Keratinocyte (primary cell): Measurements from ENCODE around the gene MYRIP. TPM values are rescaled to one million over a fixed set of nuclear protein-coding genes. Genes with fewer than 3 reads are reported as not detected.

Source experiments
- DNase-seq: peaks from one replicate; pipeline ENCODE4 v3.0.0-alpha.2; 2011; ENCODE audit warnings: low read depth, missing footprints, low spot score
- FAIRE-seq: peaks from 2 replicates; lab custom pipeline; 2011; peaks lifted over from hg19 to GRCh38; lab: Jason Lieb, UNC
- H2AFZ ChIP-seq: 2 replicates; pipeline ENCODE4 v1.6.0; 2012; ENCODE audit warnings: low read length, control low read depth, inconsistent platforms; ENCODE audit not compliant: control insufficient read depth
- H3K27ac ChIP-seq: 2 replicates; pipeline ENCODE4 v1.5.1; 2011; ENCODE audit warnings: low read length; ENCODE audit not compliant: control insufficient read depth, insufficient read depth
- H3K27me3 ChIP-seq: 3 replicates; pipeline ENCODE4 v1.6.0; 2011; ENCODE audit warnings: low read length; ENCODE audit not compliant: control insufficient read depth, insufficient read depth; ENCODE audit errors: extremely low read depth
- H3K36me3 ChIP-seq, 2 experiments: 2 replicates in 1 of 2; 3 replicates in 1 of 2; pipeline ENCODE4 v1.5.1; 2011; ENCODE audit warnings: low read length in 2 of 2, mild to moderate bottlenecking in 1 of 2; ENCODE audit not compliant: control insufficient read depth in 2 of 2, insufficient read depth in 2 of 2; ENCODE audit errors: extremely low read depth in 1 of 2
- H3K4me1 ChIP-seq: 3 replicates; pipeline ENCODE4 v1.5.1; 2011; ENCODE audit warnings: low read length; ENCODE audit not compliant: control insufficient read depth, insufficient read depth; ENCODE audit errors: extremely low read depth
- H3K4me2 ChIP-seq: 3 replicates; pipeline ENCODE4 v1.6.0; 2011; ENCODE audit warnings: low read depth, low read length; ENCODE audit not compliant: control insufficient read depth, insufficient read depth; ENCODE audit errors: extremely low read depth
- H3K4me3 ChIP-seq, 3 experiments: fragments of 200-600 bp in 1 of 3; sonication (generic) in 1 of 3; 2 replicates in 2 of 3; 3 replicates in 1 of 3; pipeline ENCODE4 v1.5.1; 2011 to 2016; ENCODE audit warnings: low read length in 3 of 3, mild to moderate bottlenecking in 3 of 3, control low read depth in 2 of 3, inconsistent platforms in 1 of 3, low read depth in 1 of 3, mixed read lengths in 1 of 3, mixed run types in 1 of 3, moderate library complexity in 1 of 3; ENCODE audit not compliant: control insufficient read depth in 2 of 3, insufficient read depth in 2 of 3; ENCODE audit errors: extremely low read depth in 1 of 3
- H3K79me2 ChIP-seq: 2 replicates; pipeline ENCODE4 v1.6.0; 2012; ENCODE audit warnings: low read length; ENCODE audit not compliant: control insufficient read depth, insufficient read depth
- H3K9ac ChIP-seq: 3 replicates; pipeline ENCODE4 v1.6.0; 2011; ENCODE audit warnings: low read length; ENCODE audit not compliant: control insufficient read depth, insufficient read depth; ENCODE audit errors: extremely low read depth
- H3K9me1 ChIP-seq: 3 replicates; pipeline ENCODE4 v1.6.0; 2011; ENCODE audit warnings: low read length; ENCODE audit not compliant: control insufficient read depth, insufficient read depth; ENCODE audit errors: extremely low read depth
- H3K9me3 ChIP-seq: 2 replicates; pipeline ENCODE4 v1.5.1; 2012; ENCODE audit warnings: low read depth, low read length; ENCODE audit not compliant: control insufficient read depth
- H4K20me1 ChIP-seq: 3 replicates; pipeline ENCODE4 v1.6.0; 2011; ENCODE audit warnings: low read length; ENCODE audit not compliant: control insufficient read depth, insufficient read depth; ENCODE audit errors: extremely low read depth
- EZH2 ChIP-seq: IDR thresholded peaks from one replicate; pipeline ENCODE4 v1.6.1; 2012; ENCODE audit warnings: inconsistent platforms, mild to moderate bottlenecking, low read length, moderate library complexity
- dilution Hi-C: fragments of 300-500 bp; cut with MboI; formaldehyde crosslinking; loops from one replicate; pipeline ENCODE4 v1.7.0; 2020; ENCODE audit warnings: low sequenced_read_pairs; ENCODE audit not compliant: extremely low pct_ligation_motif_present
- polyA plus RNA-seq, 5 experiments: library from polyadenylated mRNA; depleted of rRNA in 3 of 5; stranded (reverse) in 3 of 5; stranded (forward) in 1 of 5; unstranded in 1 of 5; fragments of >200 nt; gene quantifications; 1 replicate in 1 of 5; 2 replicates in 3 of 5; 3 replicates in 1 of 5; pipeline versions ENCODE4 v1.2.1 to v1.2.3, GENCODE V29; 2011 to 2012; ENCODE audit warnings: missing spikeins in 2 of 5, low read depth in 1 of 5, low replicate concordance in 1 of 5
- TF ChIP-seq, protein P1 (sequence below), 3 experiments: IDR thresholded peaks in 1 of 3; conservative IDR thresholded peaks in 1 of 3; optimal IDR thresholded peaks in 1 of 3; 2 replicates in 2 of 3; 3 replicates in 1 of 3; pipeline versions ENCODE3 to v1.5.1; 2011; ENCODE audit warnings: low read length in 3 of 3, mild to moderate bottlenecking in 3 of 3, moderate library complexity in 2 of 3, control low read depth in 1 of 3, inconsistent platforms in 1 of 3; ENCODE audit not compliant: insufficient read depth in 2 of 3; ENCODE audit errors: extremely low read depth in 1 of 3

The MYRIP gene
- polyA plus RNA-seq, 1 donor (not counting 4 experiments of a cell fraction or from before 2014, with no cell fraction given), result 0.01 TPM

DNA sequence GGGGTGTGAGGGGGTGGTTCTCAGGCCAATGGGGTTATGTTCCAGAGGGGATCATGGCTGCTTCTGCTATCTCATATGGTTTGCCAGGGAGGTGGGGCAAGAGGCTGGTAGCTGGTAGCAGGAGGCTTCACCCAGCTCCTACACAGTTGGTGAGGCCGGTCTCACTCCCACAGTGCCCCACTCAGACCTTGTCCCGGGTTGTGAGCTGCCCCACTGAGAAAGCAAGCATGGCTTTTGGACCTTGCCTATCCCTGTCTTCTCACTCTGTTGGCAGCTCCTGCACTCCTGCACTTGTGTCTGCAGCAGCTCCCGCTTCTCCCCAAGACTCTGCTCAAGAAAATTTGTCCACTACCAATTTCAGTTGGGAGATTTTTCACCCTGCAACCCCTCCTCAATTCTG is 46.1 kb downstream of the MYRIP start:
- DNase-seq (no peak), FAIRE-seq (no peak)
- Histone ChIP-seq H3K27ac (no peak overlapping the region), H3K4me1 (no peaks in the 10 kb centered on the region), H2AFZ (no peak overlapping the region), H3K9ac (no peak overlapping the region), H4K20me1 (no peaks in the 10 kb centered on the region), H3K36me3 (no peaks in the 10 kb centered on the region), H3K9me1 (no peaks in the 10 kb centered on the region), H3K27me3 (no peaks in the 10 kb centered on the region), H3K79me2 (no peaks in the 10 kb centered on the region), H3K4me2 (no peak overlapping the region), H3K9me3 (no peaks in the 10 kb centered on the region), H3K4me3 (no peak overlapping the region)
- TF ChIP-seq, protein P1, sequence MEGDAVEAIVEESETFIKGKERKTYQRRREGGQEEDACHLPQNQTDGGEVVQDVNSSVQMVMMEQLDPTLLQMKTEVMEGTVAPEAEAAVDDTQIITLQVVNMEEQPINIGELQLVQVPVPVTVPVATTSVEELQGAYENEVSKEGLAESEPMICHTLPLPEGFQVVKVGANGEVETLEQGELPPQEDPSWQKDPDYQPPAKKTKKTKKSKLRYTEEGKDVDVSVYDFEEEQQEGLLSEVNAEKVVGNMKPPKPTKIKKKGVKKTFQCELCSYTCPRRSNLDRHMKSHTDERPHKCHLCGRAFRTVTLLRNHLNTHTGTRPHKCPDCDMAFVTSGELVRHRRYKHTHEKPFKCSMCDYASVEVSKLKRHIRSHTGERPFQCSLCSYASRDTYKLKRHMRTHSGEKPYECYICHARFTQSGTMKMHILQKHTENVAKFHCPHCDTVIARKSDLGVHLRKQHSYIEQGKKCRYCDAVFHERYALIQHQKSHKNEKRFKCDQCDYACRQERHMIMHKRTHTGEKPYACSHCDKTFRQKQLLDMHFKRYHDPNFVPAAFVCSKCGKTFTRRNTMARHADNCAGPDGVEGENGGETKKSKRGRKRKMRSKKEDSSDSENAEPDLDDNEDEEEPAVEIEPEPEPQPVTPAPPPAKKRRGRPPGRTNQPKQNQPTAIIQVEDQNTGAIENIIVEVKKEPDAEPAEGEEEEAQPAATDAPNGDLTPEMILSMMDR (optimal IDR thresholded peaks at IDR 0.05 in 1 of 3, IDR thresholded peaks at IDR 0.05 in 1 of 3, conservative IDR thresholded peaks at IDR 0.05 in 1 of 3; ENCODE audit: extremely low read depth in 1 of 3, insufficient read depth in 2 of 3, low read length in 3 of 3), result no peak
- no peak for TF ChIP-seq EZH2
- dilution Hi-C loops, result no loop called here

DNA sequence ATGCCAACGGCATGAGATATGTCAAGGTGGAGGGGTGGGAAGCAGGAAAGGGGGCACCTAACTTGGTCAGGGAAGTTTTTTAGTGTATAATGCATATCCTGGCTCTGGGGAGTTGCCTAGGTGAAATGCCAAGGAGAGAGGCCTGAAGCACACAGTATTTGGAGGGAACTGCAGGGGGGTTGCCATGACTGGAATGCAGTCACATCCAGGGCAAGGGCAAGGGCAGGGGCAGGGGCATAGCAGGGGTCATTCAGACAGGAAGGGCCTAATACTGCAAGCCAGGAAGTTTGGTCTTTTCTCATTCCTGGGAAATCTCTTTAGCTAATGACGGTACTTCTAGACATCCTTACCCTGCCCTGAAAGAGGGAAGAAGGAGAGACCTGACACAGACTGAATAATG is 60.5 kb downstream of the MYRIP start:
- Histone ChIP-seq H3K9me1 (no peaks in the 10 kb centered on the region), H3K36me3 (no peaks in the 10 kb centered on the region), H3K27me3 (no peaks in the 10 kb centered on the region), H3K4me1 (no peaks in the 10 kb centered on the region), H3K4me2 (no peak overlapping the region), H4K20me1 (no peaks in the 10 kb centered on the region), H3K27ac (no peak overlapping the region), H3K9ac (no peak overlapping the region), H2AFZ (no peak overlapping the region), H3K4me3 (no peak overlapping the region), H3K79me2 (no peaks in the 10 kb centered on the region), H3K9me3 (no peaks in the 10 kb centered on the region)
- TF ChIP-seq, protein P1 (optimal IDR thresholded peaks at IDR 0.05 in 1 of 3, IDR thresholded peaks at IDR 0.05 in 1 of 3, conservative IDR thresholded peaks at IDR 0.05 in 1 of 3; ENCODE audit: extremely low read depth in 1 of 3, insufficient read depth in 2 of 3, low read length in 3 of 3), result no peak
- no peak for TF ChIP-seq EZH2
- DNase-seq, result no peak
- dilution Hi-C loops, result no loop called here
- no peak for FAIRE-seq
